ENCODE results near the gene PRKCA.

DNA sequence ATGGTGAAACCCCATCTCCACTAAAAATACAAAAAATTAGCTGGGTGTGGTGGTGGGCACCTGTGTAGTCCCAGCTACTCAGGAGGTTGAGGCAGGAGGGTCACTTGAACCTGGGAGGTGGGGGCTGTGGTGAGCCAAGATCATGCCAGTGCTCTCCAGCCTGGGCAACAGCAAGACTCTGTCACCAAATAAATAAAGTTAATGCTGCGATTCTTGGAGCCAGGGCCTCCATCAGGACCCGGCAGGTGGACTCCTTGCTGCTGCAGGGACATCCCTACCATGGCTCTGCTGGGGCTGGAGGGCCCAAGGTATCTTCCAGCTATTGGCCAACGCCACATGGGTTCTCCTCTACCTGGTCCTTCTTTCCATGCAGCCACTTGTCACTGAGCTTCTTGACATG lies 450.0 kb downstream of the PRKCA start:
- no peak for TF ChIP-seq POLR2A (IDR thresholded peaks at IDR 0.05)
- TF ChIP-seq, protein P1, sequence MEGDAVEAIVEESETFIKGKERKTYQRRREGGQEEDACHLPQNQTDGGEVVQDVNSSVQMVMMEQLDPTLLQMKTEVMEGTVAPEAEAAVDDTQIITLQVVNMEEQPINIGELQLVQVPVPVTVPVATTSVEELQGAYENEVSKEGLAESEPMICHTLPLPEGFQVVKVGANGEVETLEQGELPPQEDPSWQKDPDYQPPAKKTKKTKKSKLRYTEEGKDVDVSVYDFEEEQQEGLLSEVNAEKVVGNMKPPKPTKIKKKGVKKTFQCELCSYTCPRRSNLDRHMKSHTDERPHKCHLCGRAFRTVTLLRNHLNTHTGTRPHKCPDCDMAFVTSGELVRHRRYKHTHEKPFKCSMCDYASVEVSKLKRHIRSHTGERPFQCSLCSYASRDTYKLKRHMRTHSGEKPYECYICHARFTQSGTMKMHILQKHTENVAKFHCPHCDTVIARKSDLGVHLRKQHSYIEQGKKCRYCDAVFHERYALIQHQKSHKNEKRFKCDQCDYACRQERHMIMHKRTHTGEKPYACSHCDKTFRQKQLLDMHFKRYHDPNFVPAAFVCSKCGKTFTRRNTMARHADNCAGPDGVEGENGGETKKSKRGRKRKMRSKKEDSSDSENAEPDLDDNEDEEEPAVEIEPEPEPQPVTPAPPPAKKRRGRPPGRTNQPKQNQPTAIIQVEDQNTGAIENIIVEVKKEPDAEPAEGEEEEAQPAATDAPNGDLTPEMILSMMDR (IDR thresholded peaks at IDR 0.05), result no peak

Data from uterus (tissue), 2 donors.